Neural cell (in vitro differentiated cells): ENCODE data around the gene LPCAT1. TPM values are rescaled to one million over a fixed set of nuclear protein-coding genes. Genes with fewer than 3 reads are reported as not detected.

Experiments
- H2AFZ ChIP-seq: fragments of 200-600, 300-800 bp; sonication (generic), shearing (Covaris generic); 2 replicates; pipeline ENCODE4 v1.6.0; 2014; ENCODE audit warnings: low read depth, mild to moderate bottlenecking, antibody characterized with exemption, low read length, moderate library complexity
- H3F3A ChIP-seq: fragments of 200-600 bp; shearing (Covaris generic); 2 replicates; pipeline ENCODE4 v1.6.1; 2016; ENCODE audit warnings: mild to moderate bottlenecking, moderate library complexity, mixed read lengths, antibody characterized with exemption, low read length; ENCODE audit not compliant: insufficient read depth, poor library complexity, severe bottlenecking
- H3K27ac ChIP-seq: fragments of 200-600, 300-800 bp; sonication (generic), shearing (Covaris generic); 2 replicates; pipeline ENCODE4 v1.5.1; 2014; ENCODE audit warnings: mild to moderate bottlenecking, low read length, moderate library complexity
- H3K27me3 ChIP-seq: fragments of 300-800, 200-600 bp; sonication (generic), shearing (Covaris generic); 2 replicates; pipeline ENCODE4 v1.6.0; 2014; ENCODE audit warnings: mild to moderate bottlenecking, low read depth, low read length, moderate library complexity; ENCODE audit not compliant: insufficient read depth
- H3K36me3 ChIP-seq: fragments of 300-800, 200-600 bp; sonication (generic), shearing (Covaris generic); 2 replicates; pipeline ENCODE4 v1.5.1; 2014; ENCODE audit warnings: mild to moderate bottlenecking, antibody characterized with exemption, low read length, moderate library complexity; ENCODE audit not compliant: insufficient read depth
- H3K4me2 ChIP-seq: fragments of 300-800, 200-600 bp; sonication (generic), shearing (Covaris generic); 2 replicates; pipeline ENCODE4 v1.6.0; 2014; ENCODE audit warnings: mild to moderate bottlenecking, low read length
- H3K4me3 ChIP-seq: fragments of 300-800, 200-600 bp; sonication (generic), shearing (Covaris generic); 2 replicates; pipeline ENCODE4 v1.5.1; 2014; ENCODE audit warnings: mild to moderate bottlenecking, low read length, moderate library complexity
- H3K79me2 ChIP-seq: fragments of 200-600 bp; shearing (Covaris generic); replicated peaks from 2 replicates; pipeline ENCODE4 v1.6.0; 2014; ENCODE audit warnings: mild to moderate bottlenecking, low read length, moderate library complexity; ENCODE audit not compliant: insufficient read depth
- H3K9ac ChIP-seq: fragments of 300-800, 200-600 bp; sonication (generic), shearing (Covaris generic); 2 replicates; pipeline ENCODE4 v1.6.1; 2016; ENCODE audit warnings: mild to moderate bottlenecking, low read length, mixed read lengths
- H3K9me2 ChIP-seq: fragments of 200-600 bp; shearing (Covaris generic); 2 replicates; pipeline ENCODE4 v1.6.1; 2016; ENCODE audit warnings: mild to moderate bottlenecking, low read length, mixed read lengths; ENCODE audit not compliant: insufficient read depth
- H3K9me3 ChIP-seq: fragments of 200-600, 300-800 bp; sonication (generic), shearing (Covaris generic); 2 replicates; pipeline ENCODE4 v1.6.1; 2016; ENCODE audit warnings: mild to moderate bottlenecking, mixed run types, low read length, moderate library complexity, mixed read lengths
- H4K20me1 ChIP-seq: fragments of 200-600 bp; shearing (Covaris generic); 2 replicates; pipeline ENCODE4 v1.6.1; 2016; ENCODE audit warnings: mild to moderate bottlenecking, mixed run types; ENCODE audit not compliant: insufficient read depth
- CTCF ChIP-seq: fragments of 450-650 bp; IDR thresholded peaks from 2 replicates; pipeline ENCODE4 v1.5.1; 2014; ENCODE audit warnings: antibody characterized with exemption, mild to moderate bottlenecking, moderate library complexity; ENCODE audit not compliant: poor library complexity, severe bottlenecking
- EP300 ChIP-seq: fragments of 450-650 bp; conservative IDR thresholded peaks from 2 replicates; pipeline ENCODE4 v1.6.1; 2014; ENCODE audit warnings: antibody characterized with exemption, mild to moderate bottlenecking, moderate library complexity; ENCODE audit not compliant: poor library complexity, severe bottlenecking
- EZH2 ChIP-seq: fragments of 200-600, 300-800 bp; shearing (Covaris generic), sonication (generic); IDR thresholded peaks from 2 replicates; pipeline ENCODE4 v1.6.1; 2014; ENCODE audit warnings: antibody characterized with exemption, low read length, borderline replicate concordance, mild to moderate bottlenecking; ENCODE audit not compliant: insufficient read depth, poor library complexity, severe bottlenecking
- MXI1 ChIP-seq: fragments of 450-650 bp; conservative IDR thresholded peaks from 2 replicates; pipeline ENCODE4 v1.6.1; 2014; ENCODE audit warnings: antibody characterized with exemption, mild to moderate bottlenecking; ENCODE audit not compliant: poor library complexity, severe bottlenecking
- POLR2AphosphoS5 ChIP-seq: IDR thresholded peaks from 2 replicates; pipeline ENCODE4 v1.6.1; 2012
- RAD21 ChIP-seq: fragments of 450-650 bp; conservative IDR thresholded peaks from 2 replicates; pipeline ENCODE4 v1.6.1; 2014; ENCODE audit warnings: antibody characterized with exemption, mild to moderate bottlenecking, moderate library complexity
- SMC3 ChIP-seq: fragments of 450-650 bp; conservative IDR thresholded peaks from 2 replicates; pipeline ENCODE4 v1.6.1; 2014; ENCODE audit warnings: antibody characterized with exemption, mild to moderate bottlenecking, moderate library complexity; ENCODE audit not compliant: poor library complexity
- TAF1 ChIP-seq: IDR thresholded peaks from 2 replicates; pipeline ENCODE4 v1.6.1; 2012; ENCODE audit warnings: low read depth
- polyA plus RNA-seq: library from polyadenylated mRNA; depleted of rRNA; stranded (reverse); fragments of >200 nt; gene quantifications from 2 replicates; pipeline ENCODE4 v1.2.3, GENCODE V29; 2014
- TF ChIP-seq, protein P1 (sequence below): IDR thresholded peaks from 2 replicates; pipeline ENCODE4 v1.6.1; 2012; ENCODE audit warnings: borderline replicate concordance

LPCAT1 gene
- polyA plus RNA-seq, 1 donor from 2014 or later, result 61.8 TPM

- no peaks in the 10 kb centered on the region for H4K20me1 ChIP-seq
- H3F3A ChIP-seq, result no peaks in the 10 kb centered on the region
- no peaks in the 10 kb centered on the region for H3K79me2 ChIP-seq
- H2AFZ ChIP-seq, result no peak overlapping the region
- H3K9me2 ChIP-seq, result no peaks in the 10 kb centered on the region
- H3K9ac ChIP-seq, result no peak overlapping the region
- TF ChIP-seq, protein P1, sequence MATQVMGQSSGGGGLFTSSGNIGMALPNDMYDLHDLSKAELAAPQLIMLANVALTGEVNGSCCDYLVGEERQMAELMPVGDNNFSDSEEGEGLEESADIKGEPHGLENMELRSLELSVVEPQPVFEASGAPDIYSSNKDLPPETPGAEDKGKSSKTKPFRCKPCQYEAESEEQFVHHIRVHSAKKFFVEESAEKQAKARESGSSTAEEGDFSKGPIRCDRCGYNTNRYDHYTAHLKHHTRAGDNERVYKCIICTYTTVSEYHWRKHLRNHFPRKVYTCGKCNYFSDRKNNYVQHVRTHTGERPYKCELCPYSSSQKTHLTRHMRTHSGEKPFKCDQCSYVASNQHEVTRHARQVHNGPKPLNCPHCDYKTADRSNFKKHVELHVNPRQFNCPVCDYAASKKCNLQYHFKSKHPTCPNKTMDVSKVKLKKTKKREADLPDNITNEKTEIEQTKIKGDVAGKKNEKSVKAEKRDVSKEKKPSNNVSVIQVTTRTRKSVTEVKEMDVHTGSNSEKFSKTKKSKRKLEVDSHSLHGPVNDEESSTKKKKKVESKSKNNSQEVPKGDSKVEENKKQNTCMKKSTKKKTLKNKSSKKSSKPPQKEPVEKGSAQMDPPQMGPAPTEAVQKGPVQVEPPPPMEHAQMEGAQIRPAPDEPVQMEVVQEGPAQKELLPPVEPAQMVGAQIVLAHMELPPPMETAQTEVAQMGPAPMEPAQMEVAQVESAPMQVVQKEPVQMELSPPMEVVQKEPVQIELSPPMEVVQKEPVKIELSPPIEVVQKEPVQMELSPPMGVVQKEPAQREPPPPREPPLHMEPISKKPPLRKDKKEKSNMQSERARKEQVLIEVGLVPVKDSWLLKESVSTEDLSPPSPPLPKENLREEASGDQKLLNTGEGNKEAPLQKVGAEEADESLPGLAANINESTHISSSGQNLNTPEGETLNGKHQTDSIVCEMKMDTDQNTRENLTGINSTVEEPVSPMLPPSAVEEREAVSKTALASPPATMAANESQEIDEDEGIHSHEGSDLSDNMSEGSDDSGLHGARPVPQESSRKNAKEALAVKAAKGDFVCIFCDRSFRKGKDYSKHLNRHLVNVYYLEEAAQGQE, result no peak
- no peak for TF ChIP-seq RAD21
- no peaks in the 10 kb centered on the region for H3K9me3 ChIP-seq
- no peak overlapping the region for H3K4me2 ChIP-seq
- H3K27me3 ChIP-seq, result no peaks in the 10 kb centered on the region
- no peak overlapping the region for H3K27ac ChIP-seq
- no peaks in the 10 kb centered on the region for H3K36me3 ChIP-seq
- no peak overlapping the region for H3K4me3 ChIP-seq
These were observed 43.0 kb downstream of the LPCAT1 start for GRCh38 chr5:1480806-1481205.

DNA sequence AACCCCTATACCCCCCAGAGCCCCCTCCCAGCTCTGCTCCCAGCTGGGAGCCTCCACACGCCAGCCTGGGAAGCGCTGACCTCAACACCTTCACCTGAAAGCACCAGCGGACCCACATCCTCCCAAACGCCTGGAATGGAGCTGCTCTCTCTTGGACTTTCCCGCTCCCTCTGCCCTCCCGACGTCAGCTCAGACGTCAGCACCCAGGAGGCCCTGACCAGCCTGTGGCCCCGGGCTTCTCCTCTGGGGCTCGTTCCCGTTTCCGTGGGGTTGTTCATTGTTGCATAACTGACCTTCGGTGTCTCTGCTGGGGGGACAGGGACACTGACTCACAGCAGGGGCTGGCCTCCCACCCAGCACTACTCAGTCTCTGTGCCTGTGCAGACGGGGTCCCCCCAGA is 43.5 kb downstream of the LPCAT1 start:
- Histone ChIP-seq H3K79me2 (no peaks in the 10 kb centered on the region), H3K9ac (no peak overlapping the region), H4K20me1 (no peaks in the 10 kb centered on the region), H3K9me2 (no peaks in the 10 kb centered on the region), H3K4me3 (no peak overlapping the region), H3K4me2 (no peak overlapping the region), H2AFZ (no peak overlapping the region), H3K27ac (no peak overlapping the region), H3K27me3 (no peaks in the 10 kb centered on the region), H3F3A (no peaks in the 10 kb centered on the region), H3K9me3 (no peaks in the 10 kb centered on the region), H3K36me3 (no peaks in the 10 kb centered on the region)
- TF ChIP-seq EP300, result no peak
- TF ChIP-seq TAF1, result no peak
- TF ChIP-seq CTCF, result no peak
- no peak for TF ChIP-seq SMC3
- no peak for TF ChIP-seq MXI1
- TF ChIP-seq, protein P1, result no peak
- no peak for TF ChIP-seq RAD21
- no peak for TF ChIP-seq EZH2
- no peak for TF ChIP-seq POLR2AphosphoS5
